Measurements from ENCODE around the gene GPANK1.

Gene GPANK1

GRCh38 chr6:31702819-31703716 is 38.3 kb upstream of the GPANK1 start, which contains the start of gene ABHD16A:
TSS of gene ABHD16A (minus strand) at chr6:31703324. CDS start at chr6:31703281, 43 bp downstream.
- peaks cover 14% of the 10 kb centered on the region for H3K79me1 ChIP-seq (ENCODE audit: low read length)
- H3K23ac ChIP-seq (ENCODE audit: low read length), result peak within 1 kb of the TSS; percentile 81
- peaks cover 7% of the 10 kb centered on the region for H3K4me1 ChIP-seq (ENCODE audit: control insufficient read depth, low read depth, low read length)
- no peak within 1 kb of the TSS for H2BK15ac ChIP-seq (replicated peaks; ENCODE audit: low read depth)
- H3K4ac ChIP-seq (ENCODE audit: low read depth, low read length), result peak within 1 kb of the TSS; percentile 92
- H4K8ac ChIP-seq (ENCODE audit: low read depth, low read length), result no peak within 1 kb of the TSS
- no CpG with 5 or more reads among the region's 54 CpGs for WGBS (ENCODE audit: extremely low coverage, insufficient coverage, low lambda C conversion rate)
- peaks cover 14% of the 10 kb centered on the region for H3K79me2 ChIP-seq (ENCODE audit: control insufficient read depth, insufficient read depth, low read length)
- peak within 1 kb of the TSS; percentile 77 for H2BK120ac ChIP-seq (ENCODE audit: low read depth, low read length)
- H3K56ac ChIP-seq (ENCODE audit: low read length), result peak within 1 kb of the TSS; percentile 95
- peak within 1 kb of the TSS; percentile 99 for H3K4me2 ChIP-seq (ENCODE audit: low read length)
- peak within 1 kb of the TSS; percentile 95 for H3K9ac ChIP-seq (ENCODE audit: low read length)
- H2BK5ac ChIP-seq (ENCODE audit: low read length), result peak within 1 kb of the TSS; percentile 86
- H4K5ac ChIP-seq (ENCODE audit: low read length), result no peak within 1 kb of the TSS
- no peaks in the 10 kb centered on the region for H3K27me3 ChIP-seq (ENCODE audit: insufficient read depth, low read length, poor library complexity)
- peak within 1 kb of the TSS; percentile 97 for H3K18ac ChIP-seq (ENCODE audit: low read length)
- H2AK5ac ChIP-seq (ENCODE audit: low read length), result peak within 1 kb of the TSS; percentile 95
- peak within 1 kb of the TSS; percentile 95 for H3K27ac ChIP-seq (ENCODE audit: low read depth, low read length)
- peak; percentile 99 for DNase-seq
- no peaks in the 10 kb centered on the region for H3K36me3 ChIP-seq (ENCODE audit: control insufficient read depth, insufficient read depth, low read length)
- H3K4me3 ChIP-seq (ENCODE audit: low read length), result peak within 1 kb of the TSS; percentile 99

- Histone ChIP-seq H2BK120ac (ENCODE audit: low read depth, low read length) (no peak overlapping the region), H3K4me1 (ENCODE audit: control insufficient read depth, low read depth, low read length) (peaks cover 7% of the 10 kb centered on the region), H3K18ac (ENCODE audit: low read length) (peak overlapping the region; percentile 97), H3K23ac (ENCODE audit: low read length) (peak overlapping the region; percentile 81), H4K5ac (ENCODE audit: low read length) (no peak overlapping the region), H4K8ac (ENCODE audit: low read depth, low read length) (no peak overlapping the region), H3K27ac (ENCODE audit: low read depth, low read length) (peak overlapping the region; percentile 95), H3K9ac (ENCODE audit: low read length) (peak overlapping the region; percentile 95), H3K79me1 (ENCODE audit: low read length) (peaks cover 17% of the 10 kb centered on the region), H2AK5ac (ENCODE audit: low read length) (peak overlapping the region; percentile 95), H3K4me2 (ENCODE audit: low read length) (peak overlapping the region; percentile 99), H2BK15ac (replicated peaks; ENCODE audit: low read depth) (no peak overlapping the region), H3K56ac (ENCODE audit: low read length) (peak overlapping the region; percentile 95), H3K4me3 (ENCODE audit: low read length) (peak overlapping the region; percentile 99), H3K36me3 (ENCODE audit: control insufficient read depth, insufficient read depth, low read length) (peaks cover 3% of the 10 kb centered on the region), H3K4ac (ENCODE audit: low read depth, low read length) (peak overlapping the region; percentile 92), H3K27me3 (ENCODE audit: insufficient read depth, low read length, poor library complexity) (no peaks in the 10 kb centered on the region), H3K79me2 (ENCODE audit: control insufficient read depth, insufficient read depth, low read length) (peaks cover 17% of the 10 kb centered on the region), H2BK5ac (ENCODE audit: low read length) (peak overlapping the region; percentile 86)
- DNase-seq, result peak; percentile 76
- no CpG with 5 or more reads among the region's 10 CpGs for WGBS (ENCODE audit: extremely low coverage, insufficient coverage, low lambda C conversion rate)
These were observed 37.6 kb upstream of the GPANK1 start for GRCh38 chr6:31702405-31702818.

GRCh38 chr6:31701666-31702404 is 37.0 kb upstream of the GPANK1 start:
- H3K9ac ChIP-seq (ENCODE audit: low read length), result peak overlapping the region; percentile 95
- H3K56ac ChIP-seq (ENCODE audit: low read length), result peak overlapping the region; percentile 95
- H3K4me1 ChIP-seq (ENCODE audit: control insufficient read depth, low read depth, low read length), result peaks cover 7% of the 10 kb centered on the region
- H3K23ac ChIP-seq (ENCODE audit: low read length), result peak overlapping the region; percentile 81
- peak overlapping the region; percentile 99 for H3K4me2 ChIP-seq (ENCODE audit: low read length)
- peaks cover 17% of the 10 kb centered on the region for H3K79me2 ChIP-seq (ENCODE audit: control insufficient read depth, insufficient read depth, low read length)
- H3K79me1 ChIP-seq (ENCODE audit: low read length), result peaks cover 17% of the 10 kb centered on the region
- WGBS (ENCODE audit: extremely low coverage, insufficient coverage, low lambda C conversion rate), result no CpG with 5 or more reads among the region's 7 CpGs
- peak overlapping the region; percentile 99 for H3K4me3 ChIP-seq (ENCODE audit: low read length)
- no peak overlapping the region for H4K5ac ChIP-seq (ENCODE audit: low read length)
- H2BK120ac ChIP-seq (ENCODE audit: low read depth, low read length), result no peak overlapping the region
- H3K27me3 ChIP-seq (ENCODE audit: insufficient read depth, low read length, poor library complexity), result no peaks in the 10 kb centered on the region
- peak overlapping the region; percentile 95 for H2AK5ac ChIP-seq (ENCODE audit: low read length)
- no peak overlapping the region for H2BK15ac ChIP-seq (replicated peaks; ENCODE audit: low read depth)
- no peak overlapping the region for H4K8ac ChIP-seq (ENCODE audit: low read depth, low read length)
- H3K27ac ChIP-seq (ENCODE audit: low read depth, low read length), result peak overlapping the region; percentile 55
- peak overlapping the region; percentile 86 for H2BK5ac ChIP-seq (ENCODE audit: low read length)
- peaks cover 3% of the 10 kb centered on the region for H3K36me3 ChIP-seq (ENCODE audit: control insufficient read depth, insufficient read depth, low read length)
- peak overlapping the region; percentile 8 for H3K18ac ChIP-seq (ENCODE audit: low read length)
- H3K4ac ChIP-seq (ENCODE audit: low read depth, low read length), result no peak overlapping the region
- DNase-seq, result no peak

GRCh38 chr6:31700740-31701401 is 36.1 kb upstream of the GPANK1 start:
- Histone ChIP-seq H3K79me2 (ENCODE audit: control insufficient read depth, insufficient read depth, low read length) (peaks cover 17% of the 10 kb centered on the region), H3K23ac (ENCODE audit: low read length) (no peak overlapping the region), H3K27me3 (ENCODE audit: insufficient read depth, low read length, poor library complexity) (no peaks in the 10 kb centered on the region), H2BK120ac (ENCODE audit: low read depth, low read length) (no peak overlapping the region), H3K79me1 (ENCODE audit: low read length) (peaks cover 17% of the 10 kb centered on the region), H3K4me2 (ENCODE audit: low read length) (no peak overlapping the region), H3K27ac (ENCODE audit: low read depth, low read length) (no peak overlapping the region), H3K4me3 (ENCODE audit: low read length) (no peak overlapping the region), H3K4ac (ENCODE audit: low read depth, low read length) (no peak overlapping the region), H3K36me3 (ENCODE audit: control insufficient read depth, insufficient read depth, low read length) (peaks cover 6% of the 10 kb centered on the region), H2BK15ac (replicated peaks; ENCODE audit: low read depth) (no peak overlapping the region), H3K18ac (ENCODE audit: low read length) (no peak overlapping the region), H3K56ac (ENCODE audit: low read length) (peak overlapping the region; percentile 65), H2AK5ac (ENCODE audit: low read length) (no peak overlapping the region), H4K5ac (ENCODE audit: low read length) (no peak overlapping the region), H3K9ac (ENCODE audit: low read length) (peak overlapping the region; percentile 19), H4K8ac (ENCODE audit: low read depth, low read length) (no peak overlapping the region), H3K4me1 (ENCODE audit: control insufficient read depth, low read depth, low read length) (peaks cover 7% of the 10 kb centered on the region), H2BK5ac (ENCODE audit: low read length) (no peak overlapping the region)
- DNase-seq, result no peak
- no CpG with 5 or more reads among the region's 5 CpGs for WGBS (ENCODE audit: extremely low coverage, insufficient coverage, low lambda C conversion rate)

- H3K27me3 ChIP-seq (ENCODE audit: insufficient read depth, low read length, poor library complexity), result no peaks in the 10 kb centered on the region
- H4K8ac ChIP-seq (ENCODE audit: low read depth, low read length), result no peak overlapping the region
- no peak overlapping the region for H4K5ac ChIP-seq (ENCODE audit: low read length)
- no peak overlapping the region for H3K4me3 ChIP-seq (ENCODE audit: low read length)
- H3K56ac ChIP-seq (ENCODE audit: low read length), result no peak overlapping the region
- no peak overlapping the region for H3K18ac ChIP-seq (ENCODE audit: low read length)
- H3K27ac ChIP-seq (ENCODE audit: low read depth, low read length), result no peak overlapping the region
- no peak overlapping the region for H3K4ac ChIP-seq (ENCODE audit: low read depth, low read length)
- WGBS (ENCODE audit: extremely low coverage, insufficient coverage, low lambda C conversion rate), result no CpG with 5 or more reads among the region's 3 CpGs
- no peak overlapping the region for H3K4me2 ChIP-seq (ENCODE audit: low read length)
- no peak overlapping the region for H2BK120ac ChIP-seq (ENCODE audit: low read depth, low read length)
- no peak overlapping the region for H3K9ac ChIP-seq (ENCODE audit: low read length)
- no peak overlapping the region for H3K23ac ChIP-seq (ENCODE audit: low read length)
- H2AK5ac ChIP-seq (ENCODE audit: low read length), result no peak overlapping the region
- no peak overlapping the region for H2BK5ac ChIP-seq (ENCODE audit: low read length)
- DNase-seq, result no peak
- peaks cover 17% of the 10 kb centered on the region for H3K79me2 ChIP-seq (ENCODE audit: control insufficient read depth, insufficient read depth, low read length)
- peaks cover 17% of the 10 kb centered on the region for H3K79me1 ChIP-seq (ENCODE audit: low read length)
- no peak overlapping the region for H2BK15ac ChIP-seq (replicated peaks; ENCODE audit: low read depth)
- H3K36me3 ChIP-seq (ENCODE audit: control insufficient read depth, insufficient read depth, low read length), result peaks cover 15% of the 10 kb centered on the region
- H3K4me1 ChIP-seq (ENCODE audit: control insufficient read depth, low read depth, low read length), result peaks cover 7% of the 10 kb centered on the region
These were observed 32.8 kb upstream of the GPANK1 start for GRCh38 chr6:31697555-31697954.

Measured in mesendoderm (in vitro differentiated cells).